Measurements from ENCODE around the gene IFNA2.

- TF ChIP-seq CTCF (IDR thresholded peaks at IDR 0.05) (no peak), EP300 (IDR thresholded peaks at IDR 0.05) (no peak), POLR2A (IDR thresholded peaks at IDR 0.05) (no peak)
Observed at GRCh38 chr9:21350787-21351186, 34.4 kb downstream of the IFNA2 start, which contains the start of gene IFNA6.

Data from suprapubic skin (tissue), 3 donors.